ENCODE results near the gene RBM33. TPM values are rescaled to one million over a fixed set of nuclear protein-coding genes. Genes with fewer than 3 reads are reported as not detected.

RBM33 gene
- total RNA-seq, 2 experiments from 2014 or later: 67.6 to 81.1 TPM

- peaks cover 49% of the 10 kb centered on the region for H3K4me1 Mint-ChIP-seq
- ChIA-PET POLR2A (no interaction called here), CTCF (interaction anchor here (1.0 kb wide), 1 partner anchor 129 kb away, joined by 3 read pairs; no protein-coding TSS in a partner anchor)
- H3K4me3 Mint-ChIP-seq: no peak overlapping the region
- peak overlapping the region; percentile 9 for H3K27ac Mint-ChIP-seq
- H3K27me3 Mint-ChIP-seq: no peaks in the 10 kb centered on the region
- intact Hi-C loops (cut with DNase I, micrococcal nuclease): no loop called here
- no peaks in the 10 kb centered on the region for H3K9me3 Mint-ChIP-seq (ENCODE audit: low read depth)
- DNase-seq (no peak), ATAC-seq (no peak)
- peaks cover 28% of the 10 kb centered on the region for H3K36me3 Mint-ChIP-seq (ENCODE audit: low read depth)
These were observed 83.7 kb downstream of the RBM33 start for GRCh38 chr7:155728116-155728515.

GRCh38 chr7:155729847-155730246 lies 85.4 kb downstream of the RBM33 start:
- H3K36me3 Mint-ChIP-seq (ENCODE audit: low read depth): peaks cover 26% of the 10 kb centered on the region
- ATAC-seq (no peak), DNase-seq (no peak)
- CTCF ChIA-PET: interaction anchor here (0.7 to 0.9 kb wide), 2 partner anchors 10 to 53 kb away, joined by 3 to 5 read pairs; no protein-coding TSS in a partner anchor
- no peaks in the 10 kb centered on the region for H3K9me3 Mint-ChIP-seq (ENCODE audit: low read depth)
- POLR2A ChIA-PET: interaction anchor here (0.7 kb wide), 1 partner anchor 86 kb away, joined by 3 read pairs; the partner anchor contains the start of gene RBM33
- H3K27me3 Mint-ChIP-seq: no peaks in the 10 kb centered on the region
- no peak overlapping the region for H3K27ac Mint-ChIP-seq
- H3K4me1 Mint-ChIP-seq: peaks cover 61% of the 10 kb centered on the region
- intact Hi-C loops (cut with DNase I, micrococcal nuclease): loop anchor here in 1 of 2 experiments (10.0 kb wide), 2 partner anchors 85 to 355 kb away; partner anchors contain the start of gene RBM33
- no peak overlapping the region for H3K4me3 Mint-ChIP-seq

GRCh38 chr7:155731380-155731779 lies 86.9 kb downstream of the RBM33 start:
- ATAC-seq: no peak
- Mint-ChIP-seq H3K9me3 (ENCODE audit: low read depth) (no peaks in the 10 kb centered on the region), H3K4me1 (peaks cover 65% of the 10 kb centered on the region), H3K36me3 (ENCODE audit: low read depth) (peaks cover 28% of the 10 kb centered on the region), H3K4me3 (no peak overlapping the region), H3K27me3 (no peaks in the 10 kb centered on the region), H3K27ac (no peak overlapping the region)
- intact Hi-C loops (cut with DNase I, micrococcal nuclease): loop anchor here in 1 of 2 experiments (10.0 kb wide), 2 partner anchors 87 to 357 kb away; partner anchors contain the start of gene RBM33
- CTCF ChIA-PET: interaction anchor here (0.8 to 3.5 kb wide), 6 partner anchors 33 to 133 kb away, joined by 3 to 15 read pairs (median 4); no protein-coding TSS in a partner anchor
- no peak for DNase-seq
- POLR2A ChIA-PET: no interaction called here

- H3K27me3 Mint-ChIP-seq: no peaks in the 10 kb centered on the region
- no peak overlapping the region for H3K4me3 Mint-ChIP-seq
- H3K27ac Mint-ChIP-seq: no peak overlapping the region
- DNase-seq (no peak), ATAC-seq (no peak)
- peaks cover 28% of the 10 kb centered on the region for H3K36me3 Mint-ChIP-seq (ENCODE audit: low read depth)
- ChIA-PET CTCF (interaction anchor here (0.8 to 3.5 kb wide), 5 partner anchors 33 to 133 kb away, joined by 3 to 15 read pairs (median 5); no protein-coding TSS in a partner anchor), POLR2A (interaction anchor here (1.0 kb wide), 1 partner anchor 40 kb away, joined by 3 read pairs; no protein-coding TSS in a partner anchor)
- intact Hi-C loops (cut with DNase I, micrococcal nuclease): loop anchor here in 1 of 2 experiments (10.0 kb wide), 2 partner anchors 87 to 357 kb away; partner anchors contain the start of gene RBM33
- peaks cover 65% of the 10 kb centered on the region for H3K4me1 Mint-ChIP-seq
- no peaks in the 10 kb centered on the region for H3K9me3 Mint-ChIP-seq (ENCODE audit: low read depth)
These were observed 87.4 kb downstream of the RBM33 start for GRCh38 chr7:155731871-155732270.

- intact Hi-C loops (cut with DNase I, micrococcal nuclease): loop anchor here in 1 of 2 experiments (10.0 kb wide), 2 partner anchors 87 to 357 kb away; partner anchors contain the start of gene RBM33
- no peak for ATAC-seq
- Mint-ChIP-seq H3K27me3 (no peaks in the 10 kb centered on the region), H3K27ac (no peak overlapping the region), H3K4me1 (peaks cover 69% of the 10 kb centered on the region), H3K4me3 (no peak overlapping the region), H3K9me3 (ENCODE audit: low read depth) (no peaks in the 10 kb centered on the region), H3K36me3 (ENCODE audit: low read depth) (peaks cover 29% of the 10 kb centered on the region)
- POLR2A ChIA-PET: interaction anchor here (1.0 kb wide), 1 partner anchor 41 kb away, joined by 3 read pairs; no protein-coding TSS in a partner anchor
- DNase-seq: no peak
- CTCF ChIA-PET: interaction anchor here (0.6 to 3.5 kb wide), 4 partner anchors 14 to 134 kb away, joined by 3 to 15 read pairs (median 9); no protein-coding TSS in a partner anchor
These were observed 87.8 kb downstream of the RBM33 start for GRCh38 chr7:155732286-155732685.

GRCh38 chr7:155733582-155734444 lies 89.4 kb downstream of the RBM33 start:
- Mint-ChIP-seq H3K4me3 (no peak overlapping the region), H3K27ac (peak overlapping the region; percentile 79), H3K36me3 (ENCODE audit: low read depth) (peaks cover 31% of the 10 kb centered on the region), H3K9me3 (ENCODE audit: low read depth) (no peaks in the 10 kb centered on the region), H3K4me1 (peaks cover 70% of the 10 kb centered on the region), H3K27me3 (no peaks in the 10 kb centered on the region)
- DNase-seq: peak; percentile 62
- CTCF ChIA-PET: interaction anchor here (0.6 to 5.5 kb wide), 6 partner anchors 11 to 806 kb away, joined by 3 to 52 read pairs (median 4); no protein-coding TSS in a partner anchor
- intact Hi-C loops (cut with DNase I, micrococcal nuclease): loop anchor here (1.0 to 10.0 kb wide), 3 partner anchors 89 to 359 kb away; partner anchors contain the start of gene RBM33 (in 2 of the 2)
- ATAC-seq: peak; percentile 82
- POLR2A ChIA-PET: no interaction called here

GRCh38 chr7:155734445-155734809 lies 90.0 kb downstream of the RBM33 start:
- POLR2A ChIA-PET: no interaction called here
- ATAC-seq (peak; percentile 54), DNase-seq (peak; percentile 34)
- Mint-ChIP-seq H3K27ac (peak overlapping the region; percentile 79), H3K4me1 (peaks cover 73% of the 10 kb centered on the region), H3K4me3 (no peak overlapping the region), H3K27me3 (no peaks in the 10 kb centered on the region), H3K36me3 (ENCODE audit: low read depth) (peaks cover 35% of the 10 kb centered on the region), H3K9me3 (ENCODE audit: low read depth) (no peaks in the 10 kb centered on the region)
- CTCF ChIA-PET: interaction anchor here (0.6 to 5.5 kb wide), 7 partner anchors 12 to 807 kb away, joined by 3 to 52 read pairs (median 5); no protein-coding TSS in a partner anchor
- intact Hi-C loops (cut with DNase I, micrococcal nuclease): loop anchor here (1.0 to 10.0 kb wide), 3 partner anchors 90 to 360 kb away; partner anchors contain the start of gene RBM33 (in 2 of the 2)

- H3K4me1 Mint-ChIP-seq: peaks cover 74% of the 10 kb centered on the region
- intact Hi-C loops (cut with DNase I, micrococcal nuclease): loop anchor here (5.0 to 10.0 kb wide), 4 partner anchors 91 to 528 kb away; partner anchors contain the start of gene RBM33 (in 1 of the 2)
- peaks cover 33% of the 10 kb centered on the region for H3K36me3 Mint-ChIP-seq (ENCODE audit: low read depth)
- ATAC-seq (no peak), DNase-seq (no peak)
- H3K27me3 Mint-ChIP-seq: no peaks in the 10 kb centered on the region
- peak overlapping the region; percentile 68 for H3K27ac Mint-ChIP-seq
- CTCF ChIA-PET: interaction anchor here (0.7 to 5.5 kb wide), 4 partner anchors 18 to 137 kb away, joined by 3 to 52 read pairs (median 5); no protein-coding TSS in a partner anchor
- no peaks in the 10 kb centered on the region for H3K9me3 Mint-ChIP-seq (ENCODE audit: low read depth)
- no peak overlapping the region for H3K4me3 Mint-ChIP-seq
- POLR2A ChIA-PET: no interaction called here
These were observed 91.1 kb downstream of the RBM33 start for GRCh38 chr7:155735442-155736115.

- peaks cover 50% of the 10 kb centered on the region for H3K36me3 Mint-ChIP-seq (ENCODE audit: low read depth)
- intact Hi-C loops (cut with DNase I, micrococcal nuclease): loop anchor here (5.0 to 10.0 kb wide), 4 partner anchors 93 to 530 kb away; partner anchors contain the start of gene RBM33 (in 1 of the 2)
- H3K27ac Mint-ChIP-seq: no peak overlapping the region
These were observed 93.1 kb downstream of the RBM33 start for GRCh38 chr7:155737590-155737989.

GRCh38 chr7:155738104-155738503 lies 93.6 kb downstream of the RBM33 start:
- Mint-ChIP-seq H3K27ac (no peak overlapping the region), H3K27me3 (no peaks in the 10 kb centered on the region), H3K36me3 (ENCODE audit: low read depth) (peaks cover 50% of the 10 kb centered on the region), H3K4me1 (peaks cover 68% of the 10 kb centered on the region), H3K9me3 (ENCODE audit: low read depth) (no peaks in the 10 kb centered on the region), H3K4me3 (no peak overlapping the region)
- DNase-seq (no peak), ATAC-seq (no peak)
- intact Hi-C loops (cut with DNase I, micrococcal nuclease): loop anchor here (1.0 to 10.0 kb wide), 9 partner anchors 26 to 809 kb away; partner anchors contain the start of gene RBM33 (in 1 of the 2)
- POLR2A ChIA-PET: no interaction called here
- CTCF ChIA-PET: interaction anchor here (0.7 to 5.5 kb wide), 2 partner anchors 140 to 811 kb away, joined by 3 to 52 read pairs; no protein-coding TSS in a partner anchor

More at GRCh38 chr7:155737590-155737989, 93.1 kb downstream of the RBM33 start:
- no peak for ATAC-seq
- CTCF ChIA-PET: interaction anchor here (0.7 to 5.5 kb wide), 2 partner anchors 139 to 810 kb away, joined by 3 to 52 read pairs; no protein-coding TSS in a partner anchor
- H3K27me3 Mint-ChIP-seq: no peaks in the 10 kb centered on the region
- DNase-seq: no peak
- H3K4me3 Mint-ChIP-seq: no peak overlapping the region
- POLR2A ChIA-PET: no interaction called here
- no peaks in the 10 kb centered on the region for H3K9me3 Mint-ChIP-seq (ENCODE audit: low read depth)
- peaks cover 72% of the 10 kb centered on the region for H3K4me1 Mint-ChIP-seq
